Loucy (cell line): ENCODE data around the gene NIPAL4.

Source experiments
- H2AFZ ChIP-seq: fragments of 200-600 bp; sonication (generic); 2 replicates; pipeline ENCODE4 v1.6.0; 2016; ENCODE audit warnings: antibody characterized with exemption, mild to moderate bottlenecking, low read length, moderate library complexity
- H3F3A ChIP-seq: fragments of 200-600 bp; 2 replicates; pipeline ENCODE4 v1.6.0; 2016; ENCODE audit warnings: antibody characterized with exemption, low read depth, mild to moderate bottlenecking
- H3K27me3 ChIP-seq: fragments of 200-600 bp; sonication (generic); 2 replicates; pipeline ENCODE4 v1.6.1; 2014; ENCODE audit warnings: low read length, mild to moderate bottlenecking; ENCODE audit not compliant: insufficient read depth, poor library complexity, severe bottlenecking
- H3K36me3 ChIP-seq: fragments of 200-600 bp; sonication (generic); 2 replicates; pipeline ENCODE4 v1.6.1; 2016; ENCODE audit warnings: low read length; ENCODE audit not compliant: insufficient read depth
- H3K4me1 ChIP-seq: fragments of 200-600 bp; sonication (generic); 2 replicates; pipeline ENCODE4 v1.5.1; 2014; ENCODE audit warnings: low read length, mild to moderate bottlenecking; ENCODE audit not compliant: insufficient read depth, poor library complexity, severe bottlenecking
- H3K4me2 ChIP-seq: fragments of 200-600 bp; sonication (generic); 2 replicates; pipeline ENCODE4 v1.6.0; 2014; ENCODE audit warnings: antibody characterized with exemption, low read length, low read depth, mild to moderate bottlenecking; ENCODE audit not compliant: poor library complexity, severe bottlenecking
- H3K4me3 ChIP-seq: fragments of 200-600 bp; sonication (generic); 2 replicates; pipeline ENCODE4 v1.5.1; 2014; ENCODE audit warnings: low read length, mild to moderate bottlenecking, mixed read lengths; ENCODE audit not compliant: poor library complexity, severe bottlenecking
- H3K79me2 ChIP-seq: fragments of 200-600 bp; sonication (generic); 2 replicates; pipeline ENCODE4 v1.6.1; 2014; ENCODE audit warnings: low read length; ENCODE audit not compliant: insufficient read depth
- H3K9ac ChIP-seq: fragments of 200-600 bp; sonication (generic); 2 replicates; pipeline ENCODE4 v1.6.0; 2014; ENCODE audit warnings: mild to moderate bottlenecking, low read depth, low read length, moderate library complexity; ENCODE audit not compliant: poor library complexity, severe bottlenecking
- H3K9me2 ChIP-seq: fragments of 200-600 bp; sonication (generic); replicated peaks from 2 replicates; pipeline ENCODE4 v1.6.1; 2016; ENCODE audit warnings: low read depth, low read length, mixed read lengths
- H3K9me3 ChIP-seq: fragments of 200-600 bp; sonication (generic); 2 replicates; pipeline ENCODE4 v1.6.1; 2014; ENCODE audit warnings: mild to moderate bottlenecking, antibody characterized with exemption, low read length, low read depth; ENCODE audit not compliant: insufficient read depth
- H4K20me1 ChIP-seq: fragments of 200-600 bp; sonication (generic); 2 replicates; pipeline ENCODE4 v1.6.0; 2014; ENCODE audit warnings: antibody characterized with exemption, low read length, mild to moderate bottlenecking; ENCODE audit not compliant: insufficient read depth, poor library complexity, severe bottlenecking
- CTCF ChIP-seq: fragments of 200-600 bp; sonication (generic); conservative IDR thresholded peaks from 2 replicates; pipeline ENCODE4 v1.5.1; 2014; ENCODE audit warnings: mild to moderate bottlenecking, antibody characterized with exemption, low read length
- EZH2phosphoT487 ChIP-seq: fragments of 200-600 bp; IDR thresholded peaks from 2 replicates; pipeline ENCODE4 v1.6.1; 2018; ENCODE audit warnings: antibody characterized with exemption, mild to moderate bottlenecking, moderate library complexity, borderline replicate concordance

The NIPAL4 gene

GRCh38 chr5:157516006-157516405 is 56.0 kb downstream of the NIPAL4 start:
- H3K4me1 ChIP-seq: no peaks in the 10 kb centered on the region
- H3F3A ChIP-seq: no peaks in the 10 kb centered on the region
- no peak overlapping the region for H3K9ac ChIP-seq
- H2AFZ ChIP-seq: no peak overlapping the region
- no peak overlapping the region for H3K4me2 ChIP-seq
- H3K27me3 ChIP-seq: no peaks in the 10 kb centered on the region
- no peaks in the 10 kb centered on the region for H3K9me2 ChIP-seq
- H3K36me3 ChIP-seq: no peaks in the 10 kb centered on the region
- H3K79me2 ChIP-seq: no peaks in the 10 kb centered on the region
- no peak overlapping the region for H3K4me3 ChIP-seq
- TF ChIP-seq CTCF: no peak
- TF ChIP-seq EZH2phosphoT487: no peak
- H4K20me1 ChIP-seq: no peaks in the 10 kb centered on the region
- no peaks in the 10 kb centered on the region for H3K9me3 ChIP-seq

GRCh38 chr5:157516626-157517325 is 56.8 kb downstream of the NIPAL4 start:
- Histone ChIP-seq H3K9me2 (no peaks in the 10 kb centered on the region), H3K79me2 (no peaks in the 10 kb centered on the region), H3K9me3 (no peaks in the 10 kb centered on the region), H2AFZ (no peak overlapping the region), H3K36me3 (no peaks in the 10 kb centered on the region), H3F3A (no peaks in the 10 kb centered on the region), H3K27me3 (no peaks in the 10 kb centered on the region), H3K4me3 (no peak overlapping the region), H4K20me1 (no peaks in the 10 kb centered on the region), H3K9ac (no peak overlapping the region), H3K4me2 (no peak overlapping the region), H3K4me1 (no peaks in the 10 kb centered on the region)
- TF ChIP-seq EZH2phosphoT487 (no peak), CTCF (no peak)

GRCh38 chr5:157518963-157519362 is 59.0 kb downstream of the NIPAL4 start:
- no peak overlapping the region for H3K9ac ChIP-seq
- H4K20me1 ChIP-seq: no peaks in the 10 kb centered on the region
- no peaks in the 10 kb centered on the region for H3K4me1 ChIP-seq
- no peak overlapping the region for H3K4me3 ChIP-seq
- no peak overlapping the region for H2AFZ ChIP-seq
- H3K27me3 ChIP-seq: no peaks in the 10 kb centered on the region
- H3K9me3 ChIP-seq: no peaks in the 10 kb centered on the region
- H3K79me2 ChIP-seq: no peaks in the 10 kb centered on the region
- no peaks in the 10 kb centered on the region for H3K36me3 ChIP-seq
- H3K4me2 ChIP-seq: no peak overlapping the region
- no peak for TF ChIP-seq EZH2phosphoT487
- no peak for TF ChIP-seq CTCF
- no peaks in the 10 kb centered on the region for H3K9me2 ChIP-seq
- H3F3A ChIP-seq: no peaks in the 10 kb centered on the region
